Measurements from ENCODE around the gene TMEM86B.

Gene TMEM86B

DNA sequence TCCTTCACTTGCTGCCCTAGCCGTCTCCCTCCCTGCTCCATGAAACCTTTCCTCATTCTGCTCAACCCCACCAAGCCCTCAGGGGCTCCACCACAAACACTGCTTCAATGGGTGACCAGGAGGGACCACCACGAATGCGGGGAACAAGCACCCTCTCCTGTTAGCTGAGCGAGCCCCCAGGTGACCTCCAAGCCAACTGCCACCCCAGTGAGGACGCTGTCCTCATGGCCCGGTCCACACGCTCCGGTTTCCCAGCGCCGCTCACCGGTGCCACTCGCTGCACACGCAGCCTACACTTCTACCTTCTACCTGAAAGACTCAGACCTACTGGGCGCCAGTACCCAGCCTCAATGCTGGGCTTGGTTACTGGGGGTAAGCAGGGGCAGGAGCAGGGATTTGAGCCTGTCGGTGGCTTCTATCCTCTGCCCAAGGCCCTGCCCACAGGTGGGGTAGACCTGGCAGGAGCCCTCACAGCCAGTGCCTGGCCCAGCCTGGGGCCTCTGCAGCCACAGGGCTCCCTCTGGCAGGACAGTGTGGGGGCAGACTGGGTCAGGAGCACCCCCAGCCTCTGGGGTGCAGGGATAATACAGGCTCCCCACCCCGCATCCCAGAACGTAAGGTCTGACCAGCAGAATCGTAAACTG is 704 bp upstream of the TMEM86B start:
- H3K9me2 ChIP-seq (ENCODE audit: low read depth, low read length) = no peaks in the 10 kb centered on the region
- no peak overlapping the region for H2AFZ ChIP-seq (ENCODE audit: low read length)
- no peak overlapping the region for H3K27ac ChIP-seq (ENCODE audit: low read depth, low read length, poor library complexity, severe bottlenecking)
- H3K27me3 ChIP-seq (ENCODE audit: insufficient read depth, low read length) = no peaks in the 10 kb centered on the region
- no peaks in the 10 kb centered on the region for H3K79me2 ChIP-seq (ENCODE audit: insufficient read depth, low read length)
- no peaks in the 10 kb centered on the region for H4K20me1 ChIP-seq (ENCODE audit: insufficient read depth, low read length)
- no peaks in the 10 kb centered on the region for H3F3A ChIP-seq (ENCODE audit: insufficient read depth, low read length)
- TF ChIP-seq EZH2 (IDR thresholded peaks at IDR 0.05; ENCODE audit: borderline replicate concordance, low read length) = no peak
- no peak for TF ChIP-seq CTCF (IDR thresholded peaks at IDR 0.05; ENCODE audit: low read length)
- no peak overlapping the region for H3K4me2 ChIP-seq (ENCODE audit: low read length)
- no peaks in the 10 kb centered on the region for H3K9me3 ChIP-seq (ENCODE audit: low read length)
- H3K36me3 ChIP-seq (ENCODE audit: insufficient read depth, low read length) = peaks cover 93% of the 10 kb centered on the region
- H3K4me1 ChIP-seq (ENCODE audit: insufficient read depth, low read length, severe bottlenecking) = no peaks in the 10 kb centered on the region
- no peak overlapping the region for H3K4me3 ChIP-seq (ENCODE audit: low read depth, low read length, poor library complexity, severe bottlenecking)
- no peak overlapping the region for H3K9ac ChIP-seq (ENCODE audit: low read length)

- Histone ChIP-seq H4K20me1 (ENCODE audit: insufficient read depth, low read length) (no peaks in the 10 kb centered on the region), H3K4me1 (ENCODE audit: insufficient read depth, low read length, severe bottlenecking) (no peaks in the 10 kb centered on the region), H3K4me2 (ENCODE audit: low read length) (no peak overlapping the region), H3K27ac (ENCODE audit: low read depth, low read length, poor library complexity, severe bottlenecking) (no peak overlapping the region), H2AFZ (ENCODE audit: low read length) (no peak overlapping the region), H3K9me2 (ENCODE audit: low read depth, low read length) (no peaks in the 10 kb centered on the region), H3K4me3 (ENCODE audit: low read depth, low read length, poor library complexity, severe bottlenecking) (no peak overlapping the region), H3F3A (ENCODE audit: insufficient read depth, low read length) (no peaks in the 10 kb centered on the region), H3K27me3 (ENCODE audit: insufficient read depth, low read length) (no peaks in the 10 kb centered on the region), H3K9me3 (ENCODE audit: low read length) (no peaks in the 10 kb centered on the region), H3K79me2 (ENCODE audit: insufficient read depth, low read length) (no peaks in the 10 kb centered on the region), H3K36me3 (ENCODE audit: insufficient read depth, low read length) (peaks cover 93% of the 10 kb centered on the region), H3K9ac (ENCODE audit: low read length) (no peak overlapping the region)
- TF ChIP-seq CTCF (IDR thresholded peaks at IDR 0.05; ENCODE audit: low read length) (no peak), EZH2 (IDR thresholded peaks at IDR 0.05; ENCODE audit: borderline replicate concordance, low read length) (no peak)
Observed at GRCh38 chr19:55228015-55228391, 560 bp downstream of the TMEM86B start.

DNA sequence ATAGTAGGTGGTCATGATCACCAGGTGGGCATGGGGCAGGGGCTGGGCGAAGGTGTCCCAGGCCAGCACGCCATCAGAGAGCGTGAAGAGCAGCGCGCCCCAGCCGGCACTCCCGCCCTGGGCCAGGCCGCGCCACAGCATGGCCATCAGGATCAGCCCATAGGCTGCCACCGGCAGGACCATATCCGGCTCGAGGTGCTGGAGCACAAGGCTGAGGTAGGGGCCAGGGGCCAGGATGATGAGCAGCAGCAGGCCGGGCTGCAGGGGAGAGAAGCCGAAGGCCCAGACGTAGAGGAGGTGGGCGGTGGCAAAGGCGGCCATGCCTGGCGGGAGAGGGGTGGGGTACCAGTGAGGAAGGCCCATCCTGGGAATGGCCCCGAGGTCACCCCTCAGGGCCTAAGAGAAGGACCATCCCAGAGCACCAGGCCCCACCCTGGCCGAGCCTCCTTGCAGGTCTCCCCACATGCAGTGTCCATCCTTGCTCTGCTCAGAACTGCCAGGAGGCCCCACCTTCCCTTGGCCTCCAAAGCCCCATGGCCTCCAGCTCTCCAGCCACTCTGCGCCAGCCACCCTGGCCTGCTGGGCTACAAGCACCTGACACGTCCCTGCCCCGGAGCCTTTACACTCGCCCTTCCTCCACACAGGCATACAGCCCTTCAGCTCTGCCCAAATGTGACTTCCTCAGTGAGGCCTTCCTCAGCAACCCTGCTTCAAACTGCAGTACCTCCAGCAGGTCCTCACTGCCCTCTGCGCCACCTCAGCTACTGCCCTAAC is 1.1 kb downstream of the TMEM86B start:
- TF ChIP-seq CTCF (IDR thresholded peaks at IDR 0.05; ENCODE audit: low read length) (no peak), EZH2 (IDR thresholded peaks at IDR 0.05; ENCODE audit: borderline replicate concordance, low read length) (no peak)
- Histone ChIP-seq H4K20me1 (ENCODE audit: insufficient read depth, low read length) (no peaks in the 10 kb centered on the region), H3K4me1 (ENCODE audit: insufficient read depth, low read length, severe bottlenecking) (no peaks in the 10 kb centered on the region), H3F3A (ENCODE audit: insufficient read depth, low read length) (no peaks in the 10 kb centered on the region), H3K27me3 (ENCODE audit: insufficient read depth, low read length) (no peaks in the 10 kb centered on the region), H2AFZ (ENCODE audit: low read length) (no peak overlapping the region), H3K9me2 (ENCODE audit: low read depth, low read length) (no peaks in the 10 kb centered on the region), H3K9me3 (ENCODE audit: low read length) (no peaks in the 10 kb centered on the region), H3K36me3 (ENCODE audit: insufficient read depth, low read length) (peaks cover 93% of the 10 kb centered on the region), H3K27ac (ENCODE audit: low read depth, low read length, poor library complexity, severe bottlenecking) (no peak overlapping the region), H3K79me2 (ENCODE audit: insufficient read depth, low read length) (no peaks in the 10 kb centered on the region), H3K4me2 (ENCODE audit: low read length) (no peak overlapping the region), H3K4me3 (ENCODE audit: low read depth, low read length, poor library complexity, severe bottlenecking) (no peak overlapping the region), H3K9ac (ENCODE audit: low read length) (no peak overlapping the region)
